MCF 10A (cell line): Measurements from ENCODE around the gene PLXDC1. TPM values are rescaled to one million over a fixed set of nuclear protein-coding genes. Genes with fewer than 3 reads are reported as not detected.
A peak's percentile ranks its signal among the peaks of the same experiment; 100 is the strongest.

ENCODE experiments used
- BruUV-seq: library from RNA; stranded (reverse); fragments of 400-500 nt; replicated peaks from 2 replicates; lab custom pipeline; 2021; lab: Mats Ljungman, UMichigan
- CTCF ChIA-PET: fragments of 300-600 bp; sonication (Branson Sonifier 250); formaldehyde crosslinking; extraction: SDS; loops from one replicate; lab custom pipeline; 2021; ENCODE audit warnings: antibody characterized with exemption, inconsistent platforms; lab: Yijun Ruan, JAX
- POLR2A ChIA-PET: fragments of 300-600, 350-650 bp; sonication (Branson Sonifier 250); formaldehyde crosslinking; extraction: SDS; loops from one replicate; lab custom pipeline; 2020; ENCODE audit warnings: antibody characterized with exemption, inconsistent platforms; lab: Yijun Ruan, JAX
- DNase-seq: peaks from one replicate; pipeline ENCODE4 v3.0.0-alpha.2; 2018; ENCODE audit not compliant: unreplicated experiment
- H3K27ac Mint-ChIP-seq: one replicate; pipeline ENCODE4 v1.8.0; 2022; ENCODE audit warnings: mild to moderate bottlenecking, low read depth, mixed read lengths; ENCODE audit not compliant: unreplicated experiment
- H3K27me3 Mint-ChIP-seq: one replicate; pipeline ENCODE4 v1.8.0; 2022; ENCODE audit warnings: mixed read lengths; ENCODE audit not compliant: insufficient read depth, unreplicated experiment
- H3K36me3 Mint-ChIP-seq: one replicate; pipeline ENCODE4 v1.8.0; 2022; ENCODE audit warnings: mild to moderate bottlenecking, moderate library complexity, mixed read lengths; ENCODE audit not compliant: insufficient read depth, unreplicated experiment
- H3K4me1 Mint-ChIP-seq: one replicate; pipeline ENCODE4 v1.8.0; 2022; ENCODE audit warnings: mixed read lengths; ENCODE audit not compliant: insufficient read depth, unreplicated experiment
- H3K4me3 Mint-ChIP-seq: one replicate; pipeline ENCODE4 v1.8.0; 2022; ENCODE audit warnings: mild to moderate bottlenecking, moderate library complexity, mixed read lengths; ENCODE audit not compliant: unreplicated experiment
- H3K9me3 Mint-ChIP-seq: one replicate; pipeline ENCODE4 v1.8.0; 2022; ENCODE audit warnings: mixed read lengths; ENCODE audit not compliant: unreplicated experiment
- intact Hi-C: fragments of 100-400 bp; cut with micrococcal nuclease; formaldehyde crosslinking; loops from 2 replicates; pipeline ENCODE4 v1.14.1; 2022
- total RNA-seq: library from RNA; stranded (reverse); gene quantifications from 2 replicates; pipeline ENCODE4 v1.2.3, GENCODE V29; 2022
- TF ChIP-seq, protein P1 (sequence below): fragments of 200-600 bp; IDR thresholded peaks from one replicate; pipeline ENCODE4 v1.8.0; 2022; ENCODE audit warnings: antibody characterized with exemption, mild to moderate bottlenecking; ENCODE audit not compliant: unreplicated experiment

PLXDC1 gene
- total RNA-seq, 1 experiment from 2014 or later, result 0.61 TPM

DNA sequence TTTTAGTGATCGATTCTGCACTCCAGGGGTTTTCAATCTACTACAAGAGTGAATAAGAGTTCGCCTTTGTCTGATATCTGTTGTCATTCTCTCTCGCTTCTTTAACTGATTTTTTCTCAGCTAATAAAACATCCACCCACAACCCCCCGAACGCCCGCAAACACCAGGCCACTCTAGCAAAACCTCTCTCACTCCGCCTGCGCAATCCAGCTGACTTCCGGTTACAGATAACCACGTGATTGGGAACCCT is 48.3 kb upstream of the PLXDC1 start:
- CTCF ChIA-PET, result interaction anchor here (1.0 to 13.7 kb wide), 3 partner anchors 9 to 45 kb away, joined by 4 to 485 read pairs (median 5); no protein-coding TSS in a partner anchor

DNA sequence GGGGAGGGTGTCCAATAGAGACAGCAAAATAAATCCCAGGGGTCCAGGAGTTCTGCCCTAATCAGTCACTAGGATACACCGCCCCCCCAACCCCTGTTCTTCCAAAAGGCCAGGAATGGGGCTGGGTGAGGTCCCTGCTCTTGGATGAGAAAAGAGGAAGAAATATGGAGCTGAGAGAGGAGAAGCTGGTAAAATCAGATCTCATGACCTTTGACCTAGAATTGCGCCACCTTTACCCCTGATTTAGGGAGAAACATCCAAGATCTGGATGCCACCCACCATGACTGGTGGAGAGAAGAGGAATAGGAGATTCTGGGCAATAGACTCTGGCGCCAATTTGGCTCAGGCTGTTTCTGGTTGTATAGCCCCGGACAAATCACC is 46.7 kb upstream of the PLXDC1 start:
- ChIA-PET POLR2A (interaction anchor here (0.6 to 2.6 kb wide), 2 partner anchors 35 to 45 kb away, joined by 3 to 35 read pairs; no protein-coding TSS in a partner anchor), CTCF (interaction anchor here (13.7 kb wide), 1 partner anchor 42 kb away, joined by 485 read pairs; no protein-coding TSS in a partner anchor)
- Mint-ChIP-seq H3K36me3 (peaks cover 38% of the 10 kb centered on the region), H3K4me1 (peaks cover 22% of the 10 kb centered on the region), H3K27me3 (no peaks in the 10 kb centered on the region), H3K27ac (no peak overlapping the region), H3K4me3 (peak overlapping the region; percentile 73), H3K9me3 (no peaks in the 10 kb centered on the region)
- no TSS peak for BruUV-seq
- no peak for DNase-seq
- TF ChIP-seq, protein P1, sequence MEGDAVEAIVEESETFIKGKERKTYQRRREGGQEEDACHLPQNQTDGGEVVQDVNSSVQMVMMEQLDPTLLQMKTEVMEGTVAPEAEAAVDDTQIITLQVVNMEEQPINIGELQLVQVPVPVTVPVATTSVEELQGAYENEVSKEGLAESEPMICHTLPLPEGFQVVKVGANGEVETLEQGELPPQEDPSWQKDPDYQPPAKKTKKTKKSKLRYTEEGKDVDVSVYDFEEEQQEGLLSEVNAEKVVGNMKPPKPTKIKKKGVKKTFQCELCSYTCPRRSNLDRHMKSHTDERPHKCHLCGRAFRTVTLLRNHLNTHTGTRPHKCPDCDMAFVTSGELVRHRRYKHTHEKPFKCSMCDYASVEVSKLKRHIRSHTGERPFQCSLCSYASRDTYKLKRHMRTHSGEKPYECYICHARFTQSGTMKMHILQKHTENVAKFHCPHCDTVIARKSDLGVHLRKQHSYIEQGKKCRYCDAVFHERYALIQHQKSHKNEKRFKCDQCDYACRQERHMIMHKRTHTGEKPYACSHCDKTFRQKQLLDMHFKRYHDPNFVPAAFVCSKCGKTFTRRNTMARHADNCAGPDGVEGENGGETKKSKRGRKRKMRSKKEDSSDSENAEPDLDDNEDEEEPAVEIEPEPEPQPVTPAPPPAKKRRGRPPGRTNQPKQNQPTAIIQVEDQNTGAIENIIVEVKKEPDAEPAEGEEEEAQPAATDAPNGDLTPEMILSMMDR, result no peak
- intact Hi-C loops, result loop anchor here (5.0 kb wide), 1 partner anchor 36 kb away; no protein-coding TSS in a partner anchor

More for the DNA sequence above, 48.3 kb upstream of the PLXDC1 start:
- POLR2A ChIA-PET, result interaction anchor here (0.6 to 2.6 kb wide), 41 partner anchors 9 to 539 kb away, joined by 3 to 35 read pairs (median 5); partner anchors contain the start of genes FBXL20, FBXO47, MLLT6 and PGAP3
- Mint-ChIP-seq H3K27ac (peak overlapping the region; percentile 100), H3K36me3 (peaks cover 53% of the 10 kb centered on the region), H3K4me3 (peak overlapping the region; percentile 90), H3K4me1 (peaks cover 22% of the 10 kb centered on the region), H3K27me3 (no peaks in the 10 kb centered on the region), H3K9me3 (no peaks in the 10 kb centered on the region)
- BruUV-seq, result no TSS peak
- DNase-seq, result peak; percentile 95
- TF ChIP-seq, protein P1, result no peak
- intact Hi-C loops, result loop anchor here (5.0 kb wide), 1 partner anchor 37 kb away; no protein-coding TSS in a partner anchor

DNA sequence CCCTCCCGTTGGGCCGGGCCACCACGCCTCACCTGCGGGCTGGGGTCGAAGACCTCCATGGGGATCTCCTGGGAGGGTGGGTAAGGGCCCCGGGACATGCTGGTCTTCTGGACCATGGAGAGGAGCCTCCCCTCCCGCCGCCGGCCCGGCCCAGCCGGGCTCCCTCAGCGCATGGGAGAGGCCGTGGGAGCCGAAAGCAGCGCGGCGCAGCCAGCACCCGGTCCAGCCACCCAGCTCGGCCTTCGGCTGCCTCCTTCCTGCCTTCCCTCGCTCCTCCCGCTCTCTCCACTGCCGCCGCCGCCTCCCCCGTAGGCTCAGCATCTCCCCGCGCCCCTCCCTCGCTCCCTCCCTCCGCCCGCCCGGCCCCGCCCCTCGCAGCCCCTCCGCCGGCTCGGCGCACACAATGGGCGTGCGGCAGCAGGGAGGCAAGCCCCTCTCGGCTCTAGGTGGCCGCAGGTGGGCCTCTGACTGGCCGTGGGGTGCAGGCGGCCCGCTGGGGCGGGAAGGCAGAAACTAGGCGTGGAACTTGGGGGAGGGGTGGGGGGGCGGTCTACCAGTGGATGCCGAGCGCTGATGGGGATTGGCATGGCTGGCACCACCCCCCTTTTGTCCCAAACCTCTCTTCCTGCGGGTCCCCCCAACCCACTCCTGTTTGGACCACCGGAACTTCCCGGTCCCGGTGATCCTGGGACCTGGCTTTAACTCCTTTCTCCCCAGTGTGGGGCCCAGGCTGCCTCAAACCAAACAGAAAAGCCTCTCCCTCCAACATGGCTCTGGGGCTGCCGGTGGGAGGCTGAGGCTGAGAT is 46.1 kb upstream of the PLXDC1 start, which contains the start of gene CACNB1:
TSS of gene CACNB1 (minus strand) at position 290 of the 806 bp plus-strand sequence. CDS start at position 116, 174 bp downstream.
- Mint-ChIP-seq H3K9me3 (no peaks in the 10 kb centered on the region), H3K27me3 (no peaks in the 10 kb centered on the region), H3K36me3 (peaks cover 33% of the 10 kb centered on the region), H3K4me1 (peaks cover 18% of the 10 kb centered on the region), H3K27ac (no peak within 1 kb of the TSS), H3K4me3 (peak within 1 kb of the TSS; percentile 73)
- CTCF ChIA-PET, result interaction anchor here (0.8 kb wide), 1 partner anchor 35 kb away, joined by 3 read pairs; no protein-coding TSS in a partner anchor
- intact Hi-C loops, result loop anchor here (5.0 kb wide), 1 partner anchor 35 kb away; no protein-coding TSS in a partner anchor
- no TSS peak for BruUV-seq
- TF ChIP-seq, protein P1, result no peak
- peak; percentile 66 for DNase-seq
- POLR2A ChIA-PET, result no interaction called here

DNA sequence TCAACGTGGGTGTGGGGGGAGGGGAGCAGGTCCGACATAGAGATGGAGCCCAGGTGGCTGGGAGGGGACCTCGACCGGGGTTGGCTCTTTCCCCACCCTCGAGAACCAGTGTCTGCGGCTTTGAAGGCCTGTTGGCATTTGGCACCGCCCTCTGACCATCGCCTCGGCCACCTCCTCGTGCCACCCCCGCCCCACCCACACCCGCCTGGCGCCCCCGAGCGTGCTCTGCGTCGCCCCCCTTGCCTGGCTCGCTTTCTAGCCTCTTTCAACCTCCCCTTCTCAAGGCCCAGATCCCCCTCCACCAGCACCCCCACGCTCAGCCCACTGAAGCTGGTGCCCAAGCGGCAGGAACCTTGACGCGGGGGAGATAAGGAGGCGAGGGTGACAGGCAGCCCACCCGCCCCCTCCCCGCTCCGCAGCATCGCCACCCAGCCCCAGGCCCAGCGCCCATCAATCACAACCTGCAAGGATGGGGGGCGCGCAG is 45.4 kb upstream of the PLXDC1 start:
- BruUV-seq, result no TSS peak
- Mint-ChIP-seq H3K27me3 (no peaks in the 10 kb centered on the region), H3K4me1 (peaks cover 13% of the 10 kb centered on the region), H3K9me3 (no peaks in the 10 kb centered on the region), H3K27ac (no peak overlapping the region), H3K4me3 (peak overlapping the region; percentile 73), H3K36me3 (peaks cover 31% of the 10 kb centered on the region)
- ChIA-PET POLR2A (no interaction called here), CTCF (interaction anchor here (0.8 to 1.6 kb wide), 3 partner anchors 19 to 34 kb away, joined by 3 to 4 read pairs (median 4); no protein-coding TSS in a partner anchor)
- intact Hi-C loops, result loop anchor here (5.0 kb wide), 1 partner anchor 35 kb away; no protein-coding TSS in a partner anchor
- TF ChIP-seq, protein P1, result no peak
- no peak for DNase-seq
